SK-N-SH treated with all-trans-retinoic acid at 6 μM for 48 hours (cell line): ENCODE results near the gene C1QL1.

Experiments used
- ATAC-seq: fragments of 200-7000 bp; cut with Tn5 transposase; 3 replicates; pipeline ENCODE4 v1.9.1; 2020; ENCODE audit warnings: mild to moderate bottlenecking, moderate library complexity
- ARNTL ChIP-seq: fragments of 450-650 bp; formaldehyde crosslinking; IDR thresholded peaks from 2 replicates; pipeline ENCODE4 v1.5.0; 2020; ENCODE audit warnings: low read depth, mild to moderate bottlenecking, moderate library complexity, borderline replicate concordance
- BACH2 ChIP-seq: fragments of 250-450 bp; sonication (Bioruptor Pico); IDR thresholded peaks from 2 replicates; pipeline ENCODE4 v1.9.0; 2021; ENCODE audit warnings: mild to moderate bottlenecking, borderline replicate concordance
- CSDC2 ChIP-seq: fragments of 250-450 bp; sonication (Bioruptor Pico); IDR thresholded peaks from 2 replicates; pipeline ENCODE4 v1.5.0; 2020; ENCODE audit warnings: mild to moderate bottlenecking, moderate library complexity
- CSRNP3 ChIP-seq: fragments of 250-450 bp; sonication (Bioruptor Pico); IDR thresholded peaks from 2 replicates; pipeline ENCODE4 v1.5.1; 2021; ENCODE audit warnings: mild to moderate bottlenecking, moderate library complexity
- ESRRG ChIP-seq: fragments of 250-450 bp; sonication (Bioruptor Pico); IDR thresholded peaks from 2 replicates; pipeline ENCODE4 v1.6.1; 2021; ENCODE audit warnings: mild to moderate bottlenecking
- GLIS3 ChIP-seq: fragments of 250-450 bp; sonication (Bioruptor Pico); IDR thresholded peaks from 2 replicates; pipeline ENCODE4 v1.5.0; 2020; ENCODE audit warnings: mild to moderate bottlenecking, moderate library complexity
- ISL1 ChIP-seq: fragments of 250-450 bp; sonication (Bioruptor Pico); IDR thresholded peaks from 2 replicates; pipeline ENCODE4 v2.1.2; 2022; ENCODE audit warnings: mild to moderate bottlenecking, moderate library complexity
- OSR1 ChIP-seq: fragments of 250-450 bp; sonication (Bioruptor Pico); IDR thresholded peaks from 2 replicates; pipeline ENCODE4 v1.8.0; 2022; ENCODE audit warnings: moderate library complexity, mild to moderate bottlenecking, inconsistent platforms
- PATZ1 ChIP-seq: fragments of 250-450 bp; sonication (Bioruptor Pico); IDR thresholded peaks from 2 replicates; pipeline ENCODE4 v1.8.0; 2020; ENCODE audit warnings: mild to moderate bottlenecking, moderate library complexity, borderline replicate concordance
- POU6F1 ChIP-seq: fragments of 250-450 bp; sonication (Bioruptor Pico); IDR thresholded peaks from 2 replicates; pipeline ENCODE4 v1.8.0; 2021; ENCODE audit warnings: low read depth, mild to moderate bottlenecking, moderate library complexity, borderline replicate concordance
- PPARA ChIP-seq: fragments of 250-450 bp; sonication (Bioruptor Pico); IDR thresholded peaks from 2 replicates; pipeline ENCODE4 v1.5.0; 2020; ENCODE audit warnings: mild to moderate bottlenecking, borderline replicate concordance
- RARB ChIP-seq: fragments of 250-450 bp; sonication (Bioruptor Pico); IDR thresholded peaks from 2 replicates; pipeline ENCODE4 v1.8.0; 2021; ENCODE audit warnings: mild to moderate bottlenecking, moderate library complexity
- SNAI2 ChIP-seq: fragments of 250-450 bp; sonication (Bioruptor Pico); IDR thresholded peaks from 2 replicates; pipeline ENCODE4 v1.5.0; 2020; ENCODE audit warnings: mild to moderate bottlenecking, moderate library complexity
- TCF4 ChIP-seq: fragments of 250-450 bp; sonication (Bioruptor Pico); IDR thresholded peaks from 2 replicates; pipeline ENCODE4 v1.8.0; 2021; ENCODE audit warnings: mild to moderate bottlenecking, moderate library complexity, borderline replicate concordance
- TOX ChIP-seq: fragments of 250-450 bp; sonication (Bioruptor Pico); IDR thresholded peaks from 2 replicates; pipeline ENCODE4 v1.8.0; 2021; ENCODE audit warnings: mild to moderate bottlenecking, moderate library complexity, borderline replicate concordance
- ZC3H10 ChIP-seq: fragments of 250-450 bp; sonication (Bioruptor Pico); IDR thresholded peaks from 2 replicates; pipeline ENCODE4 v1.5.1; 2021; ENCODE audit warnings: mild to moderate bottlenecking, moderate library complexity
- ZFP3 ChIP-seq: fragments of 250-450 bp; sonication (Bioruptor Pico); IDR thresholded peaks from 2 replicates; pipeline ENCODE4 v1.5.0; 2020; ENCODE audit warnings: mild to moderate bottlenecking, moderate library complexity
- ZFP30 ChIP-seq: fragments of 450-650 bp; formaldehyde crosslinking; IDR thresholded peaks from 2 replicates; pipeline ENCODE4 v1.5.0; 2022; ENCODE audit warnings: mild to moderate bottlenecking, moderate library complexity
- ZNF565 ChIP-seq: fragments of 450-650 bp; formaldehyde crosslinking; conservative IDR thresholded peaks from 2 replicates; pipeline ENCODE4 v1.5.0; 2020; ENCODE audit warnings: low read depth, mild to moderate bottlenecking, moderate library complexity
- ZNF70 ChIP-seq: fragments of 450-650 bp; formaldehyde crosslinking; IDR thresholded peaks from 2 replicates; pipeline ENCODE4 v1.5.0; 2020; ENCODE audit warnings: mild to moderate bottlenecking, moderate library complexity
- ZNF8 ChIP-seq: fragments of 450-650 bp; formaldehyde crosslinking; IDR thresholded peaks from 2 replicates; pipeline ENCODE4 v1.5.0; 2020; ENCODE audit warnings: mild to moderate bottlenecking, moderate library complexity
- TF ChIP-seq, protein P1 (sequence below): fragments of 250-450 bp; sonication (Bioruptor Pico); IDR thresholded peaks from 2 replicates; pipeline ENCODE4 v1.5.1; 2020; ENCODE audit warnings: low read depth, mild to moderate bottlenecking, moderate library complexity
- TF ChIP-seq, protein P2 (sequence below): fragments of 250-450 bp; sonication (Bioruptor Pico); IDR thresholded peaks from 2 replicates; pipeline ENCODE4 v1.5.0; 2020; ENCODE audit warnings: mild to moderate bottlenecking, moderate library complexity

C1QL1 gene

DNA sequence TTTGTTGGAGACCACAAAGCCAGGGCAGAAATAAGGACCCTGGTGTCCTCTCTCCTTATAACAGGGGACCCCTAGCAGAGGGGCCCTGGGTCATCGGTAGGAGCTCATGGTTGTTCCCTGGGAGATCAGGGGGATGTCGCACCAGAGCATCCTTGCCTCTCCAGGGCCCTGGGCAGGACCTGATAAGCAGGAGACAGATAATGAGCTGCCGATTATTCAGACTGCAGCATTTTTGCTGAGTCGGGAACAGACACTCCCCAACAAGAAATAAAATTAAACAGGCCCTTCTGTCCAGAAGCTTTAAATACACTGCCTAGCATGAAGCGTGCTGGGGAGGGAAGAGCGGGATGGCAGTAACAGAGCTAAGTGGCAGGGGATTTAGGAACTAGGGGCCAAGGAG lies 37.4 kb downstream of the C1QL1 start:
- ATAC-seq: no peak
- TF ChIP-seq ZNF70 (no peak), RARB (no peak)
- TF ChIP-seq, protein P1, sequence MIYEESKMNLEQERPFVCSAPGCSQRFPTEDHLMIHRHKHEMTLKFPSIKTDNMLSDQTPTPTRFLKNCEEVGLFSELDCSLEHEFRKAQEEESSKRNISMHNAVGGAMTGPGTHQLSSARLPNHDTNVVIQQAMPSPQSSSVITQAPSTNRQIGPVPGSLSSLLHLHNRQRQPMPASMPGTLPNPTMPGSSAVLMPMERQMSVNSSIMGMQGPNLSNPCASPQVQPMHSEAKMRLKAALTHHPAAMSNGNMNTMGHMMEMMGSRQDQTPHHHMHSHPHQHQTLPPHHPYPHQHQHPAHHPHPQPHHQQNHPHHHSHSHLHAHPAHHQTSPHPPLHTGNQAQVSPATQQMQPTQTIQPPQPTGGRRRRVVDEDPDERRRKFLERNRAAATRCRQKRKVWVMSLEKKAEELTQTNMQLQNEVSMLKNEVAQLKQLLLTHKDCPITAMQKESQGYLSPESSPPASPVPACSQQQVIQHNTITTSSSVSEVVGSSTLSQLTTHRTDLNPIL (CRISPR knock-in tag): no peak
- TF ChIP-seq, all 23 proteins: peak for 0

DNA sequence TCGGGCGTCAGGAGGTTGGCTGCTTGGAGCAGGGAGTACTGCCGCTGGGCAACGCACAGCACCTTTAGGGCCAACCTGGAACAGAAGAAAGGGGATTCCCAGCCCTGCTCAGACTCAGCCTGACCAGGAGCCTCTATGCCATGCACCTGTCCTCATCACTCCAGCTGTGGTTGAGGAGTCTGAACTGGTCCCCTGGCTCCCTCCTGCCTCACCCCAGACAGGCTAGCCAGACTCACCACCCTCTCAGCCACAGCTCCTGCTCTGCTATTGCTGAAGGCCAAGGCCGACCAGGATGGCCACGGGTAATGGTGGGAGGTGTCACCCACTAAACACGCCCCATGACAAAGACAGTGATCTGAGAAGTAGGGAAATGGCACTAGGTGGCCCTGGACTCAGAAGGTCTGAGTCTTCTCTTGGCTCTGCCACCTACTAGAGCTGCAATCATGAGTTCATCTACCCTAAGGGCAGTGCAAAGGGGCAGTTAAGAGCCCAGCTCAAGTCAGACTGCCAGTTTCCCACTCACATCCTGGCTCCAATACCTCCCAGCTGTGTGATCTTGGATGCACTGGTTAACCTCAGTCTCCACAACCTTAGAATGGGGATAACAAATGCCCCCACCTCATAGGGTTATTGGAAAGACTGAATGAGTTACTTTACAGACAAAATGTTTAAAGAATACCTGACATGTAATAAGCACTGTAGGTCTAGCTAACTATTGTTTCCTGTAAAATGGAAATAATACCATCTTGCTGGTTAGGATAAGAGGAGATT lies 39.0 kb downstream of the C1QL1 start:
- no peak for ATAC-seq
- TF ChIP-seq ZFP3 (CRISPR knock-in tag): no peak
- no peak for TF ChIP-seq GLIS3 (CRISPR knock-in tag)
- no peak for TF ChIP-seq OSR1 (CRISPR knock-in tag)
- TF ChIP-seq ZFP30 (CRISPR knock-in tag): no peak
- TF ChIP-seq ESRRG (CRISPR knock-in tag): no peak
- TF ChIP-seq, protein P2, sequence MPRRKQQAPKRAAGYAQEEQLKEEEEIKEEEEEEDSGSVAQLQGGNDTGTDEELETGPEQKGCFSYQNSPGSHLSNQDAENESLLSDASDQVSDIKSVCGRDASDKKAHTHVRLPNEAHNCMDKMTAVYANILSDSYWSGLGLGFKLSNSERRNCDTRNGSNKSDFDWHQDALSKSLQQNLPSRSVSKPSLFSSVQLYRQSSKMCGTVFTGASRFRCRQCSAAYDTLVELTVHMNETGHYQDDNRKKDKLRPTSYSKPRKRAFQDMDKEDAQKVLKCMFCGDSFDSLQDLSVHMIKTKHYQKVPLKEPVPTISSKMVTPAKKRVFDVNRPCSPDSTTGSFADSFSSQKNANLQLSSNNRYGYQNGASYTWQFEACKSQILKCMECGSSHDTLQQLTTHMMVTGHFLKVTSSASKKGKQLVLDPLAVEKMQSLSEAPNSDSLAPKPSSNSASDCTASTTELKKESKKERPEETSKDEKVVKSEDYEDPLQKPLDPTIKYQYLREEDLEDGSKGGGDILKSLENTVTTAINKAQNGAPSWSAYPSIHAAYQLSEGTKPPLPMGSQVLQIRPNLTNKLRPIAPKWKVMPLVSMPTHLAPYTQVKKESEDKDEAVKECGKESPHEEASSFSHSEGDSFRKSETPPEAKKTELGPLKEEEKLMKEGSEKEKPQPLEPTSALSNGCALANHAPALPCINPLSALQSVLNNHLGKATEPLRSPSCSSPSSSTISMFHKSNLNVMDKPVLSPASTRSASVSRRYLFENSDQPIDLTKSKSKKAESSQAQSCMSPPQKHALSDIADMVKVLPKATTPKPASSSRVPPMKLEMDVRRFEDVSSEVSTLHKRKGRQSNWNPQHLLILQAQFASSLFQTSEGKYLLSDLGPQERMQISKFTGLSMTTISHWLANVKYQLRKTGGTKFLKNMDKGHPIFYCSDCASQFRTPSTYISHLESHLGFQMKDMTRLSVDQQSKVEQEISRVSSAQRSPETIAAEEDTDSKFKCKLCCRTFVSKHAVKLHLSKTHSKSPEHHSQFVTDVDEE (CRISPR knock-in tag): no peak
- no peak for TF ChIP-seq ZC3H10 (CRISPR knock-in tag)
- TF ChIP-seq RARB: no peak
- no peak for TF ChIP-seq ZNF565 (CRISPR knock-in tag)
- TF ChIP-seq BACH2 (CRISPR knock-in tag): no peak
- TF ChIP-seq TCF4 (CRISPR knock-in tag): no peak
- TF ChIP-seq CSDC2 (CRISPR knock-in tag): no peak
- no peak for TF ChIP-seq PPARA (CRISPR knock-in tag)
- no peak for TF ChIP-seq ARNTL (CRISPR knock-in tag)
- TF ChIP-seq SNAI2 (CRISPR knock-in tag): no peak
- TF ChIP-seq PATZ1: no peak
- TF ChIP-seq CSRNP3 (CRISPR knock-in tag): no peak

DNA sequence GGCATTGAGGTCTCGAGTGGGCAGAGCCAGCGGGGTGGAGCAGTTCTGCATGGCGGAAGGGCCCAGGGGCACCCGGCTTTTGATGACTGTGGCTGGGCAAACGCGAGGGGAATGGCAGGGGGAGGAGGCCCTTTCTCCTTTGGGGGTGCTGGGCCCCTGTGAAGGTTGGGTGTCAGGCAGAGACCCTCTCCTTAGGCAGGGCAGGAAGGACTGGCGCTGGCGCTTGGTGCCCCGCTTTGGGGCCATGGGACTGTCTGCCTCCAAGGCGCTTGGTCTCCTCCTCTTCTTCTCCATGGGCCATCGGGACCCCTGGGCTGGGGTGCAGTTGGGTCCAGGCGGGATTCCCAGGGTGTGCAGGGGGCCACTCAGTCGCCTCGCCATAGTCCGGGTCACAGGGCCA lies 40.0 kb downstream of the C1QL1 start:
- no peak for ATAC-seq
- no peak for TF ChIP-seq ESRRG (CRISPR knock-in tag)
- no peak for TF ChIP-seq POU6F1 (CRISPR knock-in tag)
- TF ChIP-seq, protein P2 (CRISPR knock-in tag): no peak
- no peak for TF ChIP-seq TOX
- no peak for TF ChIP-seq ZFP30 (CRISPR knock-in tag)
- no peak for TF ChIP-seq CSDC2 (CRISPR knock-in tag)
- no peak for TF ChIP-seq ZFP3 (CRISPR knock-in tag)
- TF ChIP-seq ZNF8 (CRISPR knock-in tag): no peak
- no peak for TF ChIP-seq RARB
- TF ChIP-seq ZNF565 (CRISPR knock-in tag): no peak
- no peak for TF ChIP-seq PATZ1
- TF ChIP-seq ARNTL (CRISPR knock-in tag): no peak
- TF ChIP-seq ISL1: no peak
- TF ChIP-seq ZNF70: no peak
- no peak for TF ChIP-seq GLIS3 (CRISPR knock-in tag)
